22Rv1 (cell line): ENCODE data around the gene CENATAC.

Experiments
- CTCF ChIP-seq: fragments of 450-650 bp; IDR thresholded peaks from 2 replicates; pipeline ENCODE4 v1.5.1; 2017; ENCODE audit warnings: mild to moderate bottlenecking
- ZFX ChIP-seq: fragments of 450-650 bp; IDR thresholded peaks from 2 replicates; pipeline ENCODE4 v1.6.1; 2017; ENCODE audit warnings: antibody characterized with exemption, borderline replicate concordance

GRCh38 chr11:118957549-118957948 lies 40.4 kb upstream of the CENATAC start:
- TF ChIP-seq CTCF (no peak), ZFX (no peak)
